ENCODE data around the gene HUNK.

The HUNK gene

GRCh38 chr21:31914472-31914871 is 41.7 kb downstream of the HUNK start:
- no peak for TF ChIP-seq ZC3H10 (CRISPR knock-in tag; IDR thresholded peaks at IDR 0.05)
- TF ChIP-seq PPARA (CRISPR knock-in tag; IDR thresholded peaks at IDR 0.05; ENCODE audit: borderline replicate concordance) = no peak
- TF ChIP-seq TOX (CRISPR knock-in tag; IDR thresholded peaks at IDR 0.05; ENCODE audit: borderline replicate concordance) = no peak
- TF ChIP-seq ZFP30 (CRISPR knock-in tag; IDR thresholded peaks at IDR 0.05) = no peak
- no peak for TF ChIP-seq TSHZ2 (CRISPR knock-in tag; IDR thresholded peaks at IDR 0.05)
- TF ChIP-seq BACH2 (CRISPR knock-in tag; IDR thresholded peaks at IDR 0.05; ENCODE audit: borderline replicate concordance) = no peak
- TF ChIP-seq ISL1 (CRISPR knock-in tag; IDR thresholded peaks at IDR 0.05) = no peak
- no peak for ATAC-seq

- no peak for ATAC-seq
Observed at GRCh38 chr21:31915566-31915965, 42.7 kb downstream of the HUNK start.

GRCh38 chr21:31917108-31917507 is 44.3 kb downstream of the HUNK start:
- ATAC-seq = no peak
- no peak for TF ChIP-seq ZFP30 (CRISPR knock-in tag; IDR thresholded peaks at IDR 0.05)
- TF ChIP-seq POU6F1 (CRISPR knock-in tag; IDR thresholded peaks at IDR 0.05; ENCODE audit: borderline replicate concordance, low read depth) = no peak

More at GRCh38 chr21:31915566-31915965, 42.7 kb downstream of the HUNK start:
- TF ChIP-seq TOX (CRISPR knock-in tag; IDR thresholded peaks at IDR 0.05; ENCODE audit: borderline replicate concordance) (no peak), CSRNP3 (CRISPR knock-in tag; IDR thresholded peaks at IDR 0.05) (no peak), ZNF70 (CRISPR knock-in tag; IDR thresholded peaks at IDR 0.05) (no peak), ZNF8 (CRISPR knock-in tag; IDR thresholded peaks at IDR 0.05) (no peak), PATZ1 (CRISPR knock-in tag; IDR thresholded peaks at IDR 0.05; ENCODE audit: borderline replicate concordance) (no peak), RARB (CRISPR knock-in tag; IDR thresholded peaks at IDR 0.05) (no peak), OSR1 (CRISPR knock-in tag; IDR thresholded peaks at IDR 0.05) (no peak), ZC3H10 (CRISPR knock-in tag; IDR thresholded peaks at IDR 0.05) (no peak)

GRCh38 chr21:31918250-31918775 is 45.5 kb downstream of the HUNK start:
- no peak for ATAC-seq
- TF ChIP-seq GLIS3 (CRISPR knock-in tag; IDR thresholded peaks at IDR 0.05) (no peak), ESRRG (CRISPR knock-in tag; IDR thresholded peaks at IDR 0.05) (no peak), BACH2 (CRISPR knock-in tag; IDR thresholded peaks at IDR 0.05; ENCODE audit: borderline replicate concordance) (no peak), POU6F1 (CRISPR knock-in tag; IDR thresholded peaks at IDR 0.05; ENCODE audit: borderline replicate concordance, low read depth) (no peak), PPARA (CRISPR knock-in tag; IDR thresholded peaks at IDR 0.05; ENCODE audit: borderline replicate concordance) (no peak), ZC3H10 (CRISPR knock-in tag; IDR thresholded peaks at IDR 0.05) (no peak), RARB (CRISPR knock-in tag; IDR thresholded peaks at IDR 0.05) (no peak), ISL1 (CRISPR knock-in tag; IDR thresholded peaks at IDR 0.05) (no peak), ZFP3 (CRISPR knock-in tag; IDR thresholded peaks at IDR 0.05) (no peak), ZFP30 (CRISPR knock-in tag; IDR thresholded peaks at IDR 0.05) (no peak), ZNF8 (CRISPR knock-in tag; IDR thresholded peaks at IDR 0.05) (no peak), CSRNP3 (CRISPR knock-in tag; IDR thresholded peaks at IDR 0.05) (no peak), ARNTL (CRISPR knock-in tag; IDR thresholded peaks at IDR 0.05; ENCODE audit: borderline replicate concordance, low read depth) (no peak), TSHZ2 (CRISPR knock-in tag; IDR thresholded peaks at IDR 0.05) (no peak), CSDC2 (CRISPR knock-in tag; IDR thresholded peaks at IDR 0.05) (no peak), TOX (CRISPR knock-in tag; IDR thresholded peaks at IDR 0.05; ENCODE audit: borderline replicate concordance) (no peak), OSR1 (CRISPR knock-in tag; IDR thresholded peaks at IDR 0.05) (no peak), ZNF70 (CRISPR knock-in tag; IDR thresholded peaks at IDR 0.05) (no peak)

Measured in SK-N-SH treated with all-trans-retinoic acid at 6 μM for 48 hours (cell line).